Measurements from ENCODE around the gene MLLT10. TPM values are rescaled to one million over a fixed set of nuclear protein-coding genes. Genes with fewer than 3 reads are reported as not detected.

MLLT10 gene
- total RNA-seq, 4 donors from 2014 or later, result 23.5 to 39.7 (median 30.2) TPM

GRCh38 chr10:21758239-21758638 lies 224.2 kb downstream of the MLLT10 start:
- Histone ChIP-seq H3K4me1 (no peaks in the 10 kb centered on the region), H3K27me3 (no peaks in the 10 kb centered on the region), H3K9me3 (no peaks in the 10 kb centered on the region), H3K36me3 (peaks cover 0 to 51% (median 20%) of the 10 kb centered on the region in 4 donors), H3K27ac (replicated peaks in 1 of 4) (no peak overlapping the region), H3K4me3 (no peak overlapping the region)
- intact Hi-C loops (cut with DNase I), result no loop called here
- DNase-seq (ENCODE audit: extremely low spot score), result no peak
- 90% methylated on average over 14 of the region's 14 CpGs for WGBS
- no peak for TF ChIP-seq EP300 (IDR thresholded peaks at IDR 0.05)

GRCh38 chr10:21758696-21759095 lies 224.7 kb downstream of the MLLT10 start:
- TF ChIP-seq CTCF (IDR thresholded peaks at IDR 0.05) (no peak), POLR2A (IDR thresholded peaks at IDR 0.05; ENCODE audit: low read depth) (no peak), POLR2AphosphoS5 (IDR thresholded peaks at IDR 0.05) (no peak), EP300 (IDR thresholded peaks at IDR 0.05) (no peak)
- intact Hi-C loops (cut with DNase I), result no loop called here
- H3K27me3 ChIP-seq, result no peaks in the 10 kb centered on the region
- no peak overlapping the region for H3K27ac ChIP-seq (replicated peaks in 1 of 4)
- 92% methylated on average over 6 of the region's 7 CpGs for WGBS
- DNase-seq (ENCODE audit: extremely low spot score), result no peak
- H3K36me3 ChIP-seq, result peaks cover 0 to 47% (median 20%) of the 10 kb centered on the region in 4 donors
- H3K4me1 ChIP-seq, result no peaks in the 10 kb centered on the region
- H3K9me3 ChIP-seq, result no peaks in the 10 kb centered on the region
- H3K4me3 ChIP-seq, result no peak overlapping the region

GRCh38 chr10:21759232-21759631 lies 225.2 kb downstream of the MLLT10 start:
- no peaks in the 10 kb centered on the region for H3K27me3 ChIP-seq
- TF ChIP-seq POLR2A (IDR thresholded peaks at IDR 0.05; ENCODE audit: low read depth), result no peak
- no peak for TF ChIP-seq CTCF (IDR thresholded peaks at IDR 0.05)
- no peak for TF ChIP-seq POLR2AphosphoS5 (IDR thresholded peaks at IDR 0.05)
- TF ChIP-seq EP300 (IDR thresholded peaks at IDR 0.05), result no peak
- H3K4me3 ChIP-seq, result no peak overlapping the region
- H3K4me1 ChIP-seq, result no peaks in the 10 kb centered on the region
- H3K36me3 ChIP-seq, result peaks cover 0 to 41% (median 20%) of the 10 kb centered on the region in 4 donors
- DNase-seq (ENCODE audit: extremely low spot score), result no peak
- intact Hi-C loops (cut with DNase I), result no loop called here
- WGBS, result 94% methylated on average over 21 of the region's 21 CpGs
- no peaks in the 10 kb centered on the region for H3K9me3 ChIP-seq
- no peak overlapping the region for H3K27ac ChIP-seq (replicated peaks in 1 of 4)

GRCh38 chr10:21760332-21760731 lies 226.3 kb downstream of the MLLT10 start:
- TF ChIP-seq POLR2A (IDR thresholded peaks at IDR 0.05; ENCODE audit: low read depth), result no peak
- TF ChIP-seq EP300 (IDR thresholded peaks at IDR 0.05), result no peak
- TF ChIP-seq POLR2AphosphoS5 (IDR thresholded peaks at IDR 0.05), result no peak
- TF ChIP-seq CTCF (IDR thresholded peaks at IDR 0.05), result no peak
- H3K27me3 ChIP-seq, result no peaks in the 10 kb centered on the region
- no peak overlapping the region for H3K27ac ChIP-seq (replicated peaks in 1 of 4)
- WGBS, result 96% methylated on average over 2 of the region's 2 CpGs
- DNase-seq (ENCODE audit: extremely low spot score), result no peak
- no peaks in the 10 kb centered on the region for H3K4me1 ChIP-seq
- H3K4me3 ChIP-seq, result no peak overlapping the region
- no peaks in the 10 kb centered on the region for H3K9me3 ChIP-seq
- peaks cover 0 to 33% (median 17%) of the 10 kb centered on the region in 4 donors for H3K36me3 ChIP-seq
- intact Hi-C loops (cut with DNase I), result no loop called here

- Histone ChIP-seq H3K4me1 (no peaks in the 10 kb centered on the region), H3K9me3 (no peaks in the 10 kb centered on the region), H3K4me3 (no peak overlapping the region), H3K36me3 (peaks cover 0 to 7% (median 0%) of the 10 kb centered on the region in 4 donors), H3K27me3 (no peaks in the 10 kb centered on the region), H3K27ac (replicated peaks in 1 of 4) (no peak overlapping the region)
- intact Hi-C loops (cut with DNase I), result no loop called here
- 89% methylated on average over 5 of the region's 5 CpGs for WGBS
- TF ChIP-seq EP300 (IDR thresholded peaks at IDR 0.05) (no peak), CTCF (IDR thresholded peaks at IDR 0.05) (no peak), POLR2A (IDR thresholded peaks at IDR 0.05; ENCODE audit: low read depth) (no peak), POLR2AphosphoS5 (IDR thresholded peaks at IDR 0.05) (no peak)
- no peak for DNase-seq (ENCODE audit: extremely low spot score)
These were observed 230.6 kb downstream of the MLLT10 start for GRCh38 chr10:21764466-21765189.

Measured in esophagus muscularis mucosa (tissue), 4 donors.